ENCODE results near the gene ATP4B. TPM values are rescaled to one million over a fixed set of nuclear protein-coding genes. Genes with fewer than 3 reads are reported as not detected.

Gene ATP4B
- total RNA-seq, 1 experiment from 2014 or later, result not detected

DNA sequence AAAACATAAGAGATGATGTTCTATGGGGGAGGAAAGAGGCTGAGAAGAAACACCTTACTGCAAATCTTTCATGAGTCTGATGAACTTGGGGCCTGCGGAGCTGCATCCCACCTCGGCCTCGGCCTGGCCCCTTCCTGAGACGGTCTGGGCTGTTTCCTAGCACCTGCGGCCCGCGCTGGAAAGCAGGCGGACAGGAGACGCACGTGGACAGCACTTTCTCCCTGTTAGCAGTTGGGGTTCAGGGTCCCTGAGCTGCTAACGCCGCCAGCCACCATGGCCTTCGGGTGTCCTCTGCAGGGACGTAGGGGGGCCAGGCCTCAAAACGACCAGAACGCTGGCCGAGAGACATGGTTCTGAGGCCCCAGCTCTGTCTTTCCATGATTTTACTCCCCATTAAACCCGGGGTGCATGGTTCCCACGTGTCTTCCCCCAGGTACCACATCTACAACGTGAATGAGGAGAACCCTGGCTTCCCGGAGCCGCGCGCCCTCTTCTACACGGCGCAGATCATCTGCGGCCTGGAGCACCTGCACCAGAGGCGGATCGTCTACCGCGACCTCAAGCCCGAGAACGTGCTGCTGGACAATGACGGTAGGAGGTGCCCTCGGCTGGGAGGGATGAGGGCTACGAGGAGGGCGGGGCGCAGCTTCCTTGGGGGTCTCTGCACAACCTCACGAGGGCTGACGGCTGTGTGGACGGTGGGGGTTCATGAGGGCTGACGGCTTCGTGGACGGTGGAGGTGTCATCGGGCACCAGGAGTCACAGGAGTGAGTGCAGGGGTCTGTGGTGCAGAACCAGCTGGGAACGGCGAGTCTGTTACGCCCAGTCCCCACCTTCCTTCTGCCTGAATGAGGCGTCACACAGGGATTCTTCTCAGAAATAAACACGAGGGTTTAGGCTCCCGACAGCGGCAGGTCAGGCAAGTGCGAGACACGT, 13.3 kb upstream of the ATP4B start:
- no peak overlapping the region for H3K4me3 ChIP-seq (ENCODE audit: low read length)
- no peaks in the 10 kb centered on the region for H3K27me3 ChIP-seq (ENCODE audit: low read length)
- no peak overlapping the region for H3K4me2 ChIP-seq (ENCODE audit: low read length)
- no peaks in the 10 kb centered on the region for H3K9me3 ChIP-seq (ENCODE audit: low read length)
- H3K36me3 ChIP-seq (ENCODE audit: low read depth, low read length), result no peaks in the 10 kb centered on the region
- DNase-seq (no peak), ATAC-seq (no peak)
- no TSS peak for BruUV-seq (replicated peaks)
- no peak overlapping the region for H3K9ac ChIP-seq (ENCODE audit: low read length)
- TF ChIP-seq EZH2phosphoT487 (IDR thresholded peaks at IDR 0.05; ENCODE audit: borderline replicate concordance, low read length), result no peak
- TF ChIP-seq EZH2 (IDR thresholded peaks at IDR 0.05; ENCODE audit: low read length, unreplicated experiment), result no peak
- no peak for TF ChIP-seq CTCF (conservative IDR thresholded peaks at IDR 0.05; ENCODE audit: low read depth, low read length)
- POLR2A ChIA-PET (ENCODE audit: unreplicated experiment), result no interaction called here
- H3K9me2 ChIP-seq (replicated peaks; ENCODE audit: low read length), result no peaks in the 10 kb centered on the region
- intact Hi-C loops (cut with micrococcal nuclease), result no loop called here
- CTCF ChIA-PET, result no interaction called here
- H2AFZ ChIP-seq (ENCODE audit: low read length), result no peak overlapping the region
- H3F3A ChIP-seq (ENCODE audit: low read length, unreplicated experiment), result no peaks in the 10 kb centered on the region
- no peaks in the 10 kb centered on the region for H3K4me1 ChIP-seq (ENCODE audit: insufficient read depth, low read length)
- H3K27ac ChIP-seq (ENCODE audit: low read length), result no peak overlapping the region
- H4K20me1 ChIP-seq (ENCODE audit: low read length), result no peaks in the 10 kb centered on the region
- no peaks in the 10 kb centered on the region for H3K79me2 ChIP-seq (ENCODE audit: low read length)

- Histone ChIP-seq H3K79me2 (ENCODE audit: low read length) (no peaks in the 10 kb centered on the region), H3K9me3 (ENCODE audit: low read length) (no peaks in the 10 kb centered on the region), H3K4me1 (ENCODE audit: insufficient read depth, low read length) (no peaks in the 10 kb centered on the region), H2AFZ (ENCODE audit: low read length) (no peak overlapping the region), H4K20me1 (ENCODE audit: low read length) (no peaks in the 10 kb centered on the region), H3K4me3 (ENCODE audit: low read length) (no peak overlapping the region), H3K27me3 (ENCODE audit: low read length) (no peaks in the 10 kb centered on the region), H3K9me2 (replicated peaks; ENCODE audit: low read length) (no peaks in the 10 kb centered on the region), H3K27ac (ENCODE audit: low read length) (no peak overlapping the region), H3F3A (ENCODE audit: low read length, unreplicated experiment) (no peaks in the 10 kb centered on the region), H3K4me2 (ENCODE audit: low read length) (no peak overlapping the region), H3K36me3 (ENCODE audit: low read depth, low read length) (no peaks in the 10 kb centered on the region), H3K9ac (ENCODE audit: low read length) (no peak overlapping the region)
- no peak for ATAC-seq
- intact Hi-C loops (cut with micrococcal nuclease), result no loop called here
- DNase-seq, result no peak
- TF ChIP-seq CTCF (conservative IDR thresholded peaks at IDR 0.05; ENCODE audit: low read depth, low read length) (no peak), EZH2phosphoT487 (IDR thresholded peaks at IDR 0.05; ENCODE audit: borderline replicate concordance, low read length) (no peak), EZH2 (IDR thresholded peaks at IDR 0.05; ENCODE audit: low read length, unreplicated experiment) (no peak)
- BruUV-seq (replicated peaks), result no TSS peak
- ChIA-PET POLR2A (ENCODE audit: unreplicated experiment) (no interaction called here), CTCF (no interaction called here)
Measured at GRCh38 chr13:113670541-113670940, 12.5 kb upstream of the ATP4B start.

DNA sequence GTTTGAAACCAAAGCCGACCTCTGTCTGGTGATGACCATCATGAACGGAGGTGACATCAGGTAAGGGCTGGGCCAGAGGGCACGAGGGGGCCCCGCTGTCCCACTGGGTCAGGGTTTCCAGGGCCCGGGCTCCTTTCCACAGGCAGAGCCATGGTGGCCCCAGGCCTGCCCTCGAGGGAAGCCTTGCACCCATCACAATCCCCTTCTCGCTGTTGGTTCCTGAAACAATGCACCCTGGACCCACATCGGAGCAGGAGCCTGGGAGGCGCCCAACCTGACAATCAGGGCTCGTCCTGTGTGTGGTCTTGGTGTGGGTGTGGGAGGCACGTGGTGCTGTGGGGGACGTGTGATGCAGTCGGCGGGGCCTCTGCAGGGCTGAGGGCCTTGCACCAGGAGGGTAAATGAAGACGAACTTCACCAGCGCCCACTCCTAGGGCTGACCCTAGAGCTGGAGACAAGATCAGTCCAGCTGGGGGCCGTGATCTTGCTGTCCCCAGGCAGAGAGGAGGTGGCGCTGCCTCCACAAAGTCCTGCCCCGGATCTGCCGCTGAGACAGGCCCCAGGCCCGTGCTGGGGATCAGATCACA, 11.8 kb upstream of the ATP4B start:
- ChIA-PET POLR2A (ENCODE audit: unreplicated experiment) (no interaction called here), CTCF (no interaction called here)

More for the DNA sequence above, 11.8 kb upstream of the ATP4B start:
- DNase-seq, result no peak
- Histone ChIP-seq H3K79me2 (ENCODE audit: low read length) (no peaks in the 10 kb centered on the region), H3K27me3 (ENCODE audit: low read length) (no peaks in the 10 kb centered on the region), H2AFZ (ENCODE audit: low read length) (no peak overlapping the region), H3K27ac (ENCODE audit: low read length) (no peak overlapping the region), H3K4me1 (ENCODE audit: insufficient read depth, low read length) (no peaks in the 10 kb centered on the region), H4K20me1 (ENCODE audit: low read length) (no peaks in the 10 kb centered on the region), H3K9me2 (replicated peaks; ENCODE audit: low read length) (no peaks in the 10 kb centered on the region), H3K4me2 (ENCODE audit: low read length) (no peak overlapping the region), H3K4me3 (ENCODE audit: low read length) (no peak overlapping the region), H3K9me3 (ENCODE audit: low read length) (no peaks in the 10 kb centered on the region), H3K36me3 (ENCODE audit: low read depth, low read length) (no peaks in the 10 kb centered on the region), H3K9ac (ENCODE audit: low read length) (no peak overlapping the region), H3F3A (ENCODE audit: low read length, unreplicated experiment) (no peaks in the 10 kb centered on the region)
- no TSS peak for BruUV-seq (replicated peaks)
- intact Hi-C loops (cut with micrococcal nuclease), result no loop called here
- ATAC-seq, result no peak
- TF ChIP-seq CTCF (conservative IDR thresholded peaks at IDR 0.05; ENCODE audit: low read depth, low read length) (no peak), EZH2phosphoT487 (IDR thresholded peaks at IDR 0.05; ENCODE audit: borderline replicate concordance, low read length) (no peak), EZH2 (IDR thresholded peaks at IDR 0.05; ENCODE audit: low read length, unreplicated experiment) (no peak)
